Fibroblast of mammary gland (primary cell): Measurements from ENCODE around the gene ELOVL5.

ENCODE experiments used
- DNase-seq: peaks from one replicate; pipeline ENCODE4 v3.0.0-alpha.2; 2010; ENCODE audit warnings: low read depth
- H3K4me3 ChIP-seq: 2 replicates; pipeline ENCODE4 v1.5.1; 2011; ENCODE audit warnings: low read depth, mild to moderate bottlenecking, low read length, moderate library complexity; ENCODE audit not compliant: control insufficient read depth
- TF ChIP-seq, protein P1 (sequence below): conservative IDR thresholded peaks from 2 replicates; pipeline ENCODE4 v1.5.1; 2011; ENCODE audit warnings: low read depth, low read length, inconsistent platforms; ENCODE audit not compliant: control insufficient read depth, insufficient read depth

ELOVL5 gene

DNA sequence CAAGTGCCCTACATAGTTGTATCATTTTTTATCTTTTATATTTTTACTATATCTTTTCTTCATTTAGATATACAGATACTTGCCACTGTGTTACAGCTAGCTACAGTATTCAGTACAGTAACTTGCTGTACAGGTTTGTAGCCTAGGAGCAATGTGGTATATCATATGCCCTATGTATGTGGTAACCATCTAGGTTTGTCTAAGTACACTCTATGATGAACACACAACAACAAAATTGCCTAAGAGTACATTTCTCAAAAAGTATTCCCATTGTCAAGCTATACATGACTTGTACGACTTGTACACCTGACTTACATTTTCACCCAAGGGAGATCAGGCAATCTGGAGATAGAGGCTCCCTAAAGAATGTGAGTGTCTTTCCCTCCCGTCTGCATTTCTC, 8.2 kb downstream of the ELOVL5 start:
- no peak overlapping the region for H3K4me3 ChIP-seq
- TF ChIP-seq, protein P1, sequence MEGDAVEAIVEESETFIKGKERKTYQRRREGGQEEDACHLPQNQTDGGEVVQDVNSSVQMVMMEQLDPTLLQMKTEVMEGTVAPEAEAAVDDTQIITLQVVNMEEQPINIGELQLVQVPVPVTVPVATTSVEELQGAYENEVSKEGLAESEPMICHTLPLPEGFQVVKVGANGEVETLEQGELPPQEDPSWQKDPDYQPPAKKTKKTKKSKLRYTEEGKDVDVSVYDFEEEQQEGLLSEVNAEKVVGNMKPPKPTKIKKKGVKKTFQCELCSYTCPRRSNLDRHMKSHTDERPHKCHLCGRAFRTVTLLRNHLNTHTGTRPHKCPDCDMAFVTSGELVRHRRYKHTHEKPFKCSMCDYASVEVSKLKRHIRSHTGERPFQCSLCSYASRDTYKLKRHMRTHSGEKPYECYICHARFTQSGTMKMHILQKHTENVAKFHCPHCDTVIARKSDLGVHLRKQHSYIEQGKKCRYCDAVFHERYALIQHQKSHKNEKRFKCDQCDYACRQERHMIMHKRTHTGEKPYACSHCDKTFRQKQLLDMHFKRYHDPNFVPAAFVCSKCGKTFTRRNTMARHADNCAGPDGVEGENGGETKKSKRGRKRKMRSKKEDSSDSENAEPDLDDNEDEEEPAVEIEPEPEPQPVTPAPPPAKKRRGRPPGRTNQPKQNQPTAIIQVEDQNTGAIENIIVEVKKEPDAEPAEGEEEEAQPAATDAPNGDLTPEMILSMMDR: no peak

DNA sequence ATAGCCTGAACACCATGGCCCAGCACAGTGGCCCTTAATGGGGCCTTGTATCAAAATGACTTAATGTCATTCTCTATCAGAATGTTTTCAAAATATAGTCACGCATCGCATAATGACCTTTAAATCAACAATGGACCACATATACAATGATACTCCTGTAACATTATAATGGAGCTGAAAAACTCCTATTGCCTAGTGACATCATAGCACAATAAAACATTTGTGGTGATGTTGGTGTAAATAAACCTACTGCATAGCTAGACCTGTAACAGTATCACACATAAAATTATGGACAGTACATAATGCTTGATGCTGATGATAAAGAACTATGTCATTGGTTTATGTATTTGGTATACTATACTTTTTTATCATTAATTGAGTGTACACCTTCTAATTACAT, 9.3 kb downstream of the ELOVL5 start:
- DNase-seq: no peak
- TF ChIP-seq, protein P1: no peak
- H3K4me3 ChIP-seq: no peak overlapping the region

More for the DNA sequence above, 8.2 kb downstream of the ELOVL5 start:
- DNase-seq: no peak

DNA sequence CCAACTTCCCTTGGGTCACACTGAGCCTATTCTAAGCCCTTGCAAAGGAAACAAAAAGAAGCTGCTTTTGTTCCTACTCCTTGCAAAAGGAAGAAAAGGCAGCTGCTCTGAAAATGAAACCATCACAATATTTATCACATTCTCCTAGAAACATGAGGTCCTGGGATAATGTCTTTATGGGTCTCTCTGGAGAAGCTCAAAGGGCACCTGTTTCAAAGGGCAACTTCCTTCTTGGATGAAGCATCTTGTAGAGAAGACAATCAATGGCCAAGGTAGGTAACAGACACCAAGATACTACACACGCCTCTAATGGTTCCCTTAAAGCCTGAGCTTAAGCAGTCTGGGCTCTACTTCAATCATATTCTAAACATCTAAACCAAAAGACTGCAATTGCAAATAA, 10.4 kb downstream of the ELOVL5 start:
- TF ChIP-seq, protein P1: no peak
- no peak overlapping the region for H3K4me3 ChIP-seq
- no peak for DNase-seq

DNA sequence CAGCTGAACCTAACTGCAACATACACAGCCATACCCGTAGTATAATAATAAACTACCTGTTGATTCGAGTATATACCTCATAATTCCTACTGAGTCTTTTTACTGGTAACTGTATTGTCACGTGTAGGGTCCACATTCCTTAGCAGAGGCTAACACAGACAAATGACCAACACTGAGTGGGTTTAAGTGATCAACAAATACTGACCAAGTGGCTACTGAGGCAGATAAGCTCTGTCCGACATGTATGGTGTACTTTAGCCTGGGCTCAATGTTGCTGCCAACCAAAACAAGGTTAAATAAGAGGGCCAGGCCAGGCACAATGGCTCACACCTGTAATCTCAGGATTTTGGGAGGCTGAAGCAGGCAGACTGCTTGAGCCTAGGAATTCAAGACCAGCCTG, 12.7 kb downstream of the ELOVL5 start:
- TF ChIP-seq, protein P1: no peak
- H3K4me3 ChIP-seq: no peak overlapping the region
- no peak for DNase-seq

DNA sequence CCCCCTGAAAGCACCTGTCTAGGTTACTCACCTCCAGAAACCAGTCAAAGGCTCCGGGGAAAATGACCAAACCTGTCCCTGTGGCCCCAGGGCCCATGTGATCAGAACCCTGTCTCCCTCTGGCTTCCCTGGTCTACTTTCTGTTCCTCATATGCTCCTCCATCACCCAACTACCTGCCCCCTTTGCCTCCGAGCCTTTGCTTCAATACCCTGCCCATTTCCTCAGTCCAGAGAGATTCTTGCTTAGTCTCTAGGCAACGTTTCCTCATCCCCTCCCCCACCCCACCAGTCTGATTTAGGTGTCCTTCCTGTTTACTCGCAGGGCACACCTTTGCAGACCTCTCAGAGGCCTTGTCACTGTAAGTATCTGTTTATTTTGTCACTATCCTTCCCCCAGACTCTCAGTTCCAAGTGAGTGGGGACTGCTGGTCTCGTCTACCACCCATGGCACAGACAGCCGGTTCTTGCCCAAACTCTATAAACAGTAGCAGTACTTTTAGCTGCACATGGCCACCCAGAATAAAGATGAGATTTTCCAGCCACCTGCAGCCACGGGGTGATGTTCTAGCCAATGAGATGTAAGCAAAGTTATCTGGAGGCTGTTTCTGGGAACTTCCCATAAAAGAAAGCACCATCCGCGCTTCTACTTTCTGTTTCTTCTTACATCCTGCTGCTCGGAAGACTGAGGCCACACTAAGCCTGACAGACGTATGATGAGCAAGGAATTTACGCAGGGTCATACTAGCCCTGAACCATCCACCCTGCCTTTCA, 13.3 kb downstream of the ELOVL5 start:
- TF ChIP-seq, protein P1: no peak
- H3K4me3 ChIP-seq: no peak overlapping the region
- DNase-seq: no peak

DNA sequence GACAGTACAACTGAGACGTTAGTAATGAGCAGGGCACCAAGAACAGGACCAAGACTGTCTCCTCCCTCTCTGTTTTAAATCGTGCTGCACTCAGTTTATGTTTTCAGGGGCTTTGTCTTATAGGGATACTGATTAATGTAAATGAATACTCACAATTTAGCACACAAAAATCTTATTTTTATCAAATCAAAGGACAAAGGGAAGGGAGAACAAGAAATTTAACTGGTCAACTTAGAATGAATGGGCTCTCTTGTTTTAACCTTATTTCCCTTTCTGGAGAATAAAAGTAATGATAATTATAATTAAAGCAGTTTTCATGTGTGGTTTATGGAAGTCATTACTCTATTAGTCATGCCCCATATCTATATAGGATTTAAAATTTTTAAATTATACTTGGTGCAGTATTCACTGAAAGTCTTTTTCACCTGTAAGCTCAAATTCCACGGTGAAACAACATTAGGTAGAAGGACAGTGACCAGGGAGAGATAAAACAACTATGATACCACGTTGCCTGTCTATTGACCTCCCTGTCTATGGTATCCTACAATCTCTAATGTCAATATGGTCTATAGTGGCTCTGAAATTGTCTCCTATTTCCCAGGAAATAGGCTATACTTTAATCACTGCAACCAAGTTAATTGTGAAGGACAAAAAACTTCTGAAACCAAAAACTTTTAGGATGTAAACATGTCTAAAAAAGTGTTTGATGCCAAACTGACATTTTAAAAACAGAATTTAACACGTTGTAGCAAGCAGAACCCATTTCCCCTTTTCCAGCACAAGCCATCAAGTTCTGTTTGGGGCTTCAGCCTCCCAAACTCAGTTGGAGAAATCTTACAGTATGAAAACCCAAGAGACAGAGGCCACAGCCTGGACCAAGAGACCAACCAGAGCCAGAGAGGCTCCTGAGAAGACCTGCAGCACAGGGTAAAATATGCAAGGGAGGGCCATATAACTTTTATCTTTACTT, 15.0 kb downstream of the ELOVL5 start:
- no peak overlapping the region for H3K4me3 ChIP-seq
- TF ChIP-seq, protein P1: no peak
- DNase-seq: no peak
